OCI-LY1 (cell line): Measurements from ENCODE around the gene MRO.

ENCODE experiments used
- H2AFZ ChIP-seq: fragments of 200-600 bp; sonication (generic), shearing (Covaris generic); 2 replicates; pipeline ENCODE4 v1.6.0; 2014; ENCODE audit warnings: antibody characterized with exemption, mild to moderate bottlenecking, low read length
- H3F3A ChIP-seq: fragments of 200-600 bp; sonication (generic), shearing (Covaris generic); 2 replicates; pipeline ENCODE4 v1.6.0; 2014; ENCODE audit warnings: mild to moderate bottlenecking, antibody characterized with exemption, low read length, moderate library complexity; ENCODE audit not compliant: insufficient read depth
- H3K27ac ChIP-seq: fragments of 200-600 bp; sonication (generic); 2 replicates; pipeline ENCODE4 v1.5.1; 2014; ENCODE audit warnings: low read length, mixed run types, mild to moderate bottlenecking, low read depth; ENCODE audit not compliant: poor library complexity, severe bottlenecking
- H3K27me3 ChIP-seq: fragments of 200-600 bp; sonication (generic); 2 replicates; pipeline ENCODE4 v1.6.0; 2014; ENCODE audit warnings: antibody characterized with exemption, mild to moderate bottlenecking, low read length, moderate library complexity; ENCODE audit not compliant: insufficient read depth
- H3K36me3 ChIP-seq: fragments of 200-600 bp; sonication (generic); 2 replicates; pipeline ENCODE4 v1.6.1; 2014; ENCODE audit warnings: mild to moderate bottlenecking, antibody characterized with exemption, low read length, moderate library complexity, mixed read lengths; ENCODE audit not compliant: insufficient read depth
- H3K4me1 ChIP-seq: fragments of 200-600 bp; sonication (generic); 2 replicates; pipeline ENCODE4 v1.5.1; 2014; ENCODE audit warnings: mild to moderate bottlenecking, low read length, moderate library complexity; ENCODE audit not compliant: insufficient read depth, severe bottlenecking
- H3K4me2 ChIP-seq: fragments of 200-600 bp; sonication (generic), shearing (Covaris generic); 2 replicates; pipeline ENCODE4 v1.6.1; 2014; ENCODE audit warnings: low read length
- H3K4me3 ChIP-seq: fragments of 200-600 bp; sonication (generic); 2 replicates; pipeline ENCODE4 v1.5.1; 2014; ENCODE audit warnings: low read length, low read depth, mild to moderate bottlenecking, mixed read lengths; ENCODE audit not compliant: poor library complexity, severe bottlenecking
- H3K79me2 ChIP-seq: fragments of 200-600 bp; shearing (Covaris generic); 2 replicates; pipeline ENCODE4 v1.6.1; 2016; ENCODE audit warnings: mixed run types, low read length, mixed read lengths; ENCODE audit not compliant: insufficient read depth
- H3K9ac ChIP-seq: fragments of 200-600 bp; sonication (generic), shearing (Covaris generic); 2 replicates; pipeline ENCODE4 v1.6.1; 2014; ENCODE audit warnings: mild to moderate bottlenecking, low read length, mixed read lengths
- H3K9me2 ChIP-seq: fragments of 200-600 bp; sonication (generic), shearing (Covaris generic); 2 replicates; pipeline ENCODE4 v1.6.1; 2014; ENCODE audit warnings: low read depth, mild to moderate bottlenecking, low read length, mixed read lengths
- H3K9me3 ChIP-seq: fragments of 200-600 bp; shearing (Covaris generic); 2 replicates; pipeline ENCODE4 v1.6.1; 2014; ENCODE audit warnings: low read length, mixed read lengths
- H4K20me1 ChIP-seq: fragments of 200-600 bp; sonication (generic), shearing (Covaris generic); 2 replicates; pipeline ENCODE4 v1.6.0; 2016; ENCODE audit warnings: mild to moderate bottlenecking, low read length; ENCODE audit not compliant: insufficient read depth
- CTCF ChIP-seq: fragments of 200-600 bp; sonication (generic), shearing (Covaris generic); IDR thresholded peaks from 2 replicates; pipeline ENCODE4 v1.5.1; 2017; ENCODE audit warnings: mild to moderate bottlenecking, antibody characterized with exemption, low read length, moderate library complexity, mixed read lengths
- EZH2 ChIP-seq: fragments of 200-600 bp; sonication (generic), shearing (Covaris generic); IDR thresholded peaks from 2 replicates; pipeline ENCODE4 v1.8.0; 2017; ENCODE audit warnings: borderline replicate concordance, mixed run types, mild to moderate bottlenecking, antibody characterized with exemption, low read length, moderate library complexity, mixed read lengths

The MRO gene

GRCh38 chr18:50816419-50817166 is 3.2 kb downstream of the MRO start:
- H2AFZ ChIP-seq, result no peak overlapping the region
- H3K4me2 ChIP-seq, result peak overlapping the region; percentile 49
- no peaks in the 10 kb centered on the region for H3K36me3 ChIP-seq
- H3K4me3 ChIP-seq, result peak overlapping the region; percentile 28
- no peaks in the 10 kb centered on the region for H3K79me2 ChIP-seq
- no peaks in the 10 kb centered on the region for H3K27me3 ChIP-seq
- H3K27ac ChIP-seq, result peak overlapping the region; percentile 94
- no peaks in the 10 kb centered on the region for H4K20me1 ChIP-seq
- H3K4me1 ChIP-seq, result peaks cover 90% of the 10 kb centered on the region
- peaks cover 5% of the 10 kb centered on the region; the same call in 1 of the 2 replicates for H3F3A ChIP-seq
- no peaks in the 10 kb centered on the region for H3K9me2 ChIP-seq
- TF ChIP-seq CTCF (no peak), EZH2 (no peak)
- no peaks in the 10 kb centered on the region for H3K9me3 ChIP-seq
- peak overlapping the region; percentile 58 for H3K9ac ChIP-seq

GRCh38 chr18:50814395-50814794 is 5.4 kb downstream of the MRO start:
- Histone ChIP-seq H3K9ac (peak overlapping the region; percentile 19; the same call in 1 of the 2 replicates), H3K4me3 (no peak overlapping the region), H3F3A (peaks cover 9% of the 10 kb centered on the region), H3K27ac (peak overlapping the region; percentile 94), H3K9me3 (no peaks in the 10 kb centered on the region), H4K20me1 (no peaks in the 10 kb centered on the region), H2AFZ (no peak overlapping the region), H3K36me3 (no peaks in the 10 kb centered on the region), H3K4me2 (peak overlapping the region; percentile 36), H3K79me2 (no peaks in the 10 kb centered on the region), H3K9me2 (no peaks in the 10 kb centered on the region), H3K27me3 (no peaks in the 10 kb centered on the region), H3K4me1 (peaks cover 82% of the 10 kb centered on the region)
- no peak for TF ChIP-seq CTCF
- TF ChIP-seq EZH2, result no peak

GRCh38 chr18:50813353-50813752 is 6.5 kb downstream of the MRO start:
- H3K9me3 ChIP-seq, result no peaks in the 10 kb centered on the region
- TF ChIP-seq EZH2 (no peak), CTCF (no peak)
- no peak overlapping the region for H2AFZ ChIP-seq
- H3K9ac ChIP-seq, result peak overlapping the region; percentile 19; the same call in 1 of the 2 replicates
- peak overlapping the region; percentile 94 for H3K27ac ChIP-seq
- no peaks in the 10 kb centered on the region for H3K27me3 ChIP-seq
- H3K36me3 ChIP-seq, result no peaks in the 10 kb centered on the region
- peaks cover 82% of the 10 kb centered on the region for H3K4me1 ChIP-seq
- peaks cover 12% of the 10 kb centered on the region for H3F3A ChIP-seq
- H3K4me2 ChIP-seq, result peak overlapping the region; percentile 12; the same call in 1 of the 2 replicates
- no peaks in the 10 kb centered on the region for H4K20me1 ChIP-seq
- H3K79me2 ChIP-seq, result no peaks in the 10 kb centered on the region
- no peaks in the 10 kb centered on the region for H3K9me2 ChIP-seq
- H3K4me3 ChIP-seq, result no peak overlapping the region
